ENCODE measurements around the gene CHIC2. TPM values are rescaled to one million over a fixed set of nuclear protein-coding genes. Genes with fewer than 3 reads are reported as not detected.

Gene CHIC2
- polyA plus RNA-seq, 4 donors, result 12.5 to 26.2 (median 19.8) TPM

DNA sequence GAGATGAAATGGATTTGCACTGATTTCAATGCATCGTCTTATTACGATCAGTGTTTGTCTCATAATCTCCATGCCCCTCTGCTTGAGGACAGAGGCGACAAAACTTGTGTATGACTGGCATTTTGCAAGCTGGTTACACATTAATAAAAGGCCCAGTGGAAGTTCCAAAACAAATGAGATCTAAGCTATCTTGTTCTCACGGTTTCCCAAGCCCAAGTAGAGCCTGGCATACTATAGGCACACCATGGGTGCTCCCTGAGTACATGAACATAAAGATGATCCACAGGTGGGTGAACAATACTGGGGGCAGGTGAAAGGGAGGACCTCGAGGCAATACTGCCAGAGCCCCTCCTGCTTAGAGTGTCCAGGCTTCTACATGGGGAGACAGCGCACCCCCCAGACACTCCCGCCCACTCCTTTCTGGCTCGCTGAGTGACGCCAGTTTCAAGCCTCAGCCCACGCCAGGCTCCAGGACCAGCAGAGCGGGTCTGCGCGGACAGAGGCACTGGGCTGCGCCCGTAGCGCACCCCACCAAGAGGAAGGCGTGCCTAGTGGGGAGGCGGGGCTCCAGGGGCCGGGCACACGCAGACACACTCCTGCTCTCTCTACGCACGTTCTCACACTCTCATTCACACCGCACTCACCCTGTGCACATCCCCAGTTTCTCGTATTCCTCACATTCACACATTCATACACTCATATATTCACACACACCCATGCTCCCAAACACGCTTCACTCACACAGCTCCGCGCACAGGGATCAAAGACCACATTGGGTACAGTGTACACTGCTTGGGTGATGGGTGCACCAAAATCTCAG is 26.6 kb upstream of the CHIC2 start:
- H3K9me3 ChIP-seq (ENCODE audit: control insufficient read depth in 2 of 2, insufficient read depth in 1 of 2, low read depth in 1 of 2, low read length in 1 of 2), result no peaks in the 10 kb centered on the region
- 9 to 18% (median 14%) methylated on average over 26 to 27 of the region's 27 CpGs for WGBS, 3 donors
- no peak for FAIRE-seq
- no peak overlapping the region for H3K27ac ChIP-seq (ENCODE audit: low read depth in 1 of 3, low read length in 2 of 3)
- H3K4me1 ChIP-seq (ENCODE audit: control insufficient read depth in 3 of 3, insufficient read depth in 2 of 3, low read depth in 1 of 3, low read length in 2 of 3), result peaks cover 2 to 26% (median 3%) of the 10 kb centered on the region in 3 donors
- H3K4me3 ChIP-seq (ENCODE audit: low read depth in 1 of 3, low read length in 3 of 3), result peak overlapping the region in 2 of 3 donors; percentile 24 to 50
- H3K27me3 ChIP-seq (ENCODE audit: control insufficient read depth in 3 of 3, insufficient read depth in 3 of 3, low read length in 3 of 3), result peaks cover 0 to 67% (median 23%) of the 10 kb centered on the region in 3 donors
- H3K36me3 ChIP-seq (ENCODE audit: control insufficient read depth in 3 of 3, insufficient read depth in 2 of 3, low read depth in 1 of 3, low read length in 3 of 3), result no peaks in the 10 kb centered on the region
- DNase-seq, result peak; percentile 21 to 55

DNA sequence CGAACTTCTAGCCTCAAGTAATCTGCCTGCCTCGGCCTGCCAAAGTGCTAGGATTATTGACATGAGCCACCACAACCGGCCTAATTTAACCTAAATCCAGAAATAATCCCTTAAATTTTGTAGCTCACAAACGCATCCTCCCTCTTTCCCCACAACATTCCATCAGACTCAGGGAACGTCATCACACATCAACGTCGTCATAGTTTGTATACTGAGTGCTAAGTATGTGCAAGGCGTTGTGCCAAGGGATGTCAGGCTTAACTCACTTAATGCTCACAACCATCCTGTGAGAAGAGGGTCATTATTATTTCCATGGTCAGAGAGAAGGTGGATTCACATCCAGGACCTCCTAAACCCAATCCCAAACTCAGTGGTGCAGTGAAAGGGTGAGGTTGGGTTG is 26.0 kb upstream of the CHIC2 start:
- peaks cover 2 to 26% (median 3%) of the 10 kb centered on the region in 3 donors for H3K4me1 ChIP-seq (ENCODE audit: control insufficient read depth in 3 of 3, insufficient read depth in 2 of 3, low read depth in 1 of 3, low read length in 2 of 3)
- H3K4me3 ChIP-seq (ENCODE audit: low read depth in 1 of 3, low read length in 3 of 3), result no peak overlapping the region
- no peak overlapping the region for H3K27ac ChIP-seq (ENCODE audit: low read depth in 1 of 3, low read length in 2 of 3)
- DNase-seq (no peak), FAIRE-seq (no peak)
- H3K27me3 ChIP-seq (ENCODE audit: control insufficient read depth in 3 of 3, insufficient read depth in 3 of 3, low read length in 3 of 3), result peaks cover 0 to 61% (median 21%) of the 10 kb centered on the region in 3 donors
- no peaks in the 10 kb centered on the region for H3K36me3 ChIP-seq (ENCODE audit: control insufficient read depth in 3 of 3, insufficient read depth in 2 of 3, low read depth in 1 of 3, low read length in 3 of 3)
- no peaks in the 10 kb centered on the region for H3K9me3 ChIP-seq (ENCODE audit: control insufficient read depth in 2 of 2, insufficient read depth in 1 of 2, low read depth in 1 of 2, low read length in 1 of 2)
- WGBS, 3 donors, result 77 to 88% (median 77%) methylated on average over 8 of the region's 8 CpGs

DNA sequence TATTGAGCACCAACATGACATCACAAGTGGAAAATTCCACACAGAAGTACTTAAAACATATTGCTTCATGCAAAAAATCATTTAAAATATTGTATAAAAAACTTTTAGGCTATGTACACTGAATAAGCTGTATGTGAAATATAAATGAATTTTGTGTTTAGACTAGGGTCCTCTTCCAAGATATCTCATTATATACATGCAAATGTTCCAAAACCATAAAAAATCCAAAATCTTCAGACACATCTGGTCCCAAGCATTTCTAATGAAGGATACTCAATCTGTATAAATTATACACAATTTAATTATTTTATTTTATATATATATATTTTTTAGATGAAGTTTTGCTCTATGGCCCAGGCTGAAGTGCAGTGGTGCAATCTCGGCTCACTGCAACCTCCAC is 25.5 kb upstream of the CHIC2 start:
- peaks cover 0 to 56% (median 19%) of the 10 kb centered on the region in 3 donors for H3K27me3 ChIP-seq (ENCODE audit: control insufficient read depth in 3 of 3, insufficient read depth in 3 of 3, low read length in 3 of 3)
- no peak for FAIRE-seq

DNA sequence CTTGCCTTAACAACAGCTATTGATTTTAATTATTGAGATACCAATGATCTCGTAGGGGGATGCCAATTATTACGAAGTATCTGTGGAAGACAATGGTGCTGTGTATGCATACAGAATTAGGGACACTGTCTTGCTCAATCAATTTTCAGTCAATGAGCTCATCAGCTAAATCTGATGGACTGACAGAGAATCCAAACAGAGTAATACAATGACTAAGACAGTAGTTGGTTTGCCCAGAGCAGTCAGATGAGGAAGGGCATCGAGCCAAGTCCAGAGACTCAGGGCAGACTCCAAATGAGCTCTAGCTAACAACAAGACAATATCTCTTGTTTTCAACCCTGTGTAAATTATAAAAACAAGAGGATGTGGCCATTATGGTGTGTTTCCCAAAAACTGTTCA is 20.9 kb upstream of the CHIC2 start:
- H3K4me3 ChIP-seq (ENCODE audit: low read depth in 1 of 3, low read length in 3 of 3), result no peak overlapping the region
- DNase-seq, result no peak
- H3K9me3 ChIP-seq (ENCODE audit: control insufficient read depth in 2 of 2, insufficient read depth in 1 of 2, low read depth in 1 of 2, low read length in 1 of 2), result no peaks in the 10 kb centered on the region
- 57 to 85% (median 62%) methylated on average over 3 of the region's 3 CpGs for WGBS, 3 donors
- peaks cover 0 to 13% (median 3%) of the 10 kb centered on the region in 3 donors for H3K27me3 ChIP-seq (ENCODE audit: control insufficient read depth in 3 of 3, insufficient read depth in 3 of 3, low read length in 3 of 3)
- no peaks in the 10 kb centered on the region for H3K36me3 ChIP-seq (ENCODE audit: control insufficient read depth in 3 of 3, insufficient read depth in 2 of 3, low read depth in 1 of 3, low read length in 3 of 3)
- H3K27ac ChIP-seq (ENCODE audit: low read depth in 1 of 3, low read length in 2 of 3), result no peak overlapping the region
- no peaks in the 10 kb centered on the region for H3K4me1 ChIP-seq (ENCODE audit: control insufficient read depth in 3 of 3, insufficient read depth in 2 of 3, low read depth in 1 of 3, low read length in 2 of 3)
- FAIRE-seq, result no peak

More for the DNA sequence above, 25.5 kb upstream of the CHIC2 start:
- no peak overlapping the region for H3K27ac ChIP-seq (ENCODE audit: low read depth in 1 of 3, low read length in 2 of 3)
- DNase-seq, result no peak
- no peak overlapping the region for H3K4me3 ChIP-seq (ENCODE audit: low read depth in 1 of 3, low read length in 3 of 3)
- no peaks in the 10 kb centered on the region for H3K9me3 ChIP-seq (ENCODE audit: control insufficient read depth in 2 of 2, insufficient read depth in 1 of 2, low read depth in 1 of 2, low read length in 1 of 2)
- WGBS, 3 donors, result 96 to 100% (median 100%) methylated on average over 1 of the region's 1 CpG
- no peaks in the 10 kb centered on the region for H3K36me3 ChIP-seq (ENCODE audit: control insufficient read depth in 3 of 3, insufficient read depth in 2 of 3, low read depth in 1 of 3, low read length in 3 of 3)
- peaks cover 2 to 26% (median 3%) of the 10 kb centered on the region in 3 donors for H3K4me1 ChIP-seq (ENCODE audit: control insufficient read depth in 3 of 3, insufficient read depth in 2 of 3, low read depth in 1 of 3, low read length in 2 of 3)

DNA sequence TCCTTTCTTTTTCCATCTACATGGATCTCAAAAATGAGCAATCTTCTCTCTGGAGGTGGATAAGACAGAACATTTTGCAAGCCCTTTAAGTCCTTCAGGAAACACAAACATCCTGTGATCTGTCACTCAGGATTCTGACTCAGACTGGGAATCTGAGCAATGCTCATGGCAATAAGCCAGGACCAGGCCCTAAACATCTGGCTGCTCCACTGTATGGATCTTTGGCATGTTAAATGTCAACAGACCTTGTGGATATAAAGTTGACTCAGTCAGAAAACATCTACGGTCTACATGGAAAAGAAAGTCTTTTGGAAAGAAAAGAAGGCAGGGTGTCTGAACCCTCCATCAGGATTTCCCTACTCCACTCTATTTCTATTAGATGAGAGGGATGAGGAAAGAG is 17.8 kb upstream of the CHIC2 start:
- peaks cover 0 to 4% (median 0%) of the 10 kb centered on the region in 3 donors for H3K27me3 ChIP-seq (ENCODE audit: control insufficient read depth in 3 of 3, insufficient read depth in 3 of 3, low read length in 3 of 3)
- DNase-seq (peak; percentile 31 to 37), FAIRE-seq (no peak)
- no peaks in the 10 kb centered on the region for H3K36me3 ChIP-seq (ENCODE audit: control insufficient read depth in 3 of 3, insufficient read depth in 2 of 3, low read depth in 1 of 3, low read length in 3 of 3)
- no peaks in the 10 kb centered on the region for H3K4me1 ChIP-seq (ENCODE audit: control insufficient read depth in 3 of 3, insufficient read depth in 2 of 3, low read depth in 1 of 3, low read length in 2 of 3)
- WGBS, 3 donors, result 16 to 47% (median 34%) methylated on average over 1 of the region's 1 CpG
- no peaks in the 10 kb centered on the region for H3K9me3 ChIP-seq (ENCODE audit: control insufficient read depth in 2 of 2, insufficient read depth in 1 of 2, low read depth in 1 of 2, low read length in 1 of 2)
- no peak overlapping the region for H3K4me3 ChIP-seq (ENCODE audit: low read depth in 1 of 3, low read length in 3 of 3)
- no peak overlapping the region for H3K27ac ChIP-seq (ENCODE audit: low read depth in 1 of 3, low read length in 2 of 3)

DNA sequence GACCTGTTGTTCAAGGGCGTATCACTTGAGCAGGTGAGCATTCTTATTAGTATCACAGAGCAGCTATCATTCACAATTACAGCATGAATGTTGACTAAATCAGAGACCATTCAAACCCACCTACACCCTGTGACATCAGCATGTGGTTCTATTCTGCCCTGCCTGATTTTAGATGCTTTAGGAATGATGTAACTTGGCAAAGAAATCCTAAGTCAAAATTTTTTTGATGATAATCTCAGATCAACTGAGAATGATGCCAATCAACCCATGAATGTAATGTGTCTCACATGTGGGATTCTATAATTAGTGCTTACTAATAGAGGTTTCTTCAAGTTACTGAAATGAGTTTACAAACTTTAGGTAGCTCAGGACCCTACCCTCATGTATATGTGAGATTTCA is 13.4 kb upstream of the CHIC2 start:
- DNase-seq, result no peak
- Histone ChIP-seq H3K27me3 (ENCODE audit: control insufficient read depth in 3 of 3, insufficient read depth in 3 of 3, low read length in 3 of 3) (no peaks in the 10 kb centered on the region), H3K4me1 (ENCODE audit: control insufficient read depth in 3 of 3, insufficient read depth in 2 of 3, low read depth in 1 of 3, low read length in 2 of 3) (no peaks in the 10 kb centered on the region), H3K36me3 (ENCODE audit: control insufficient read depth in 3 of 3, insufficient read depth in 2 of 3, low read depth in 1 of 3, low read length in 3 of 3) (no peaks in the 10 kb centered on the region), H3K9me3 (ENCODE audit: control insufficient read depth in 2 of 2, insufficient read depth in 1 of 2, low read depth in 1 of 2, low read length in 1 of 2) (no peaks in the 10 kb centered on the region), H3K27ac (ENCODE audit: low read depth in 1 of 3, low read length in 2 of 3) (no peak overlapping the region), H3K4me3 (ENCODE audit: low read depth in 1 of 3, low read length in 3 of 3) (no peak overlapping the region)
- 85 to 91% (median 91%) methylated on average over 1 of the region's 1 CpG for WGBS, 3 donors
- no peak for FAIRE-seq

DNA sequence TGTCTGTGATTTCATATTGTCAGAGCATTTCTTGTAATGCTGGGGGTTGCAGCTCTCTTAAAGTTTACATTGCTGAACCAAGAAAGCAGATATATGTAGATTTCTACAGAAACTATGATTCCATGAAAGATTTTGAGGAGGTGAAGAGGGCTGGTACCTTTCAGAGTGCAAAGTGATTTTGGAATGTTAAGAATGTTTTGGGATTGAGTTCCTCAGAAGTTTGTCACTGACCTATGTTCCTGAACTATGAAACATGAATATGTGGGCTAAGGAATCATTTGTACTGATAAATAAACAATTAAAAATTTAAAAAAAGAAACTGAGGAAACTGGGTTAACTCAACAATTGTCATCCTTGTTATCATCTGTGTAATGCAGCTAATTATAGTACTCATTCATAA is 12.3 kb upstream of the CHIC2 start:
- Histone ChIP-seq H3K9me3 (ENCODE audit: control insufficient read depth in 2 of 2, insufficient read depth in 1 of 2, low read depth in 1 of 2, low read length in 1 of 2) (no peaks in the 10 kb centered on the region), H3K27me3 (ENCODE audit: control insufficient read depth in 3 of 3, insufficient read depth in 3 of 3, low read length in 3 of 3) (no peaks in the 10 kb centered on the region), H3K36me3 (ENCODE audit: control insufficient read depth in 3 of 3, insufficient read depth in 2 of 3, low read depth in 1 of 3, low read length in 3 of 3) (no peaks in the 10 kb centered on the region), H3K4me1 (ENCODE audit: control insufficient read depth in 3 of 3, insufficient read depth in 2 of 3, low read depth in 1 of 3, low read length in 2 of 3) (no peaks in the 10 kb centered on the region), H3K27ac (ENCODE audit: low read depth in 1 of 3, low read length in 2 of 3) (no peak overlapping the region), H3K4me3 (ENCODE audit: low read depth in 1 of 3, low read length in 3 of 3) (no peak overlapping the region)
- no peak for DNase-seq
- no peak for FAIRE-seq

DNA sequence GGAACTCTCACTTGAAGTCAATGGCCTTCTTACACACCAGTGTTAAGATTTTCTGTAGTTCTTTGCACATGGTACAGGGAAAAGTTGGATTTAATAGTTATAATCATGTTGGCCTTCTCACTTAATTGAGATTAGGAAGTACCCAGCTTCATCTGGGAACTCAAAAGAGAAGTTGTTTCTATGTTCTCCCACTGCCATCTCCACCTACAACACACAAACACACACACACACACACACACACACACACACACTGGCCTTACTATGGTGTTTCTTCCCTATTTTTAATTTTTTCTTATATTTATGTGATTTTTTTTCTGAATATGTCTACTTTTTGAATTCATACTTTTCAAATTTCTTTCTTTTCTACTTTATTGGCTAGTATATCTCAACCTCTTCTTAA is 10.0 kb upstream of the CHIC2 start:
- Histone ChIP-seq H3K27ac (ENCODE audit: low read depth in 1 of 3, low read length in 2 of 3) (no peak overlapping the region), H3K4me1 (ENCODE audit: control insufficient read depth in 3 of 3, insufficient read depth in 2 of 3, low read depth in 1 of 3, low read length in 2 of 3) (no peaks in the 10 kb centered on the region), H3K36me3 (ENCODE audit: control insufficient read depth in 3 of 3, insufficient read depth in 2 of 3, low read depth in 1 of 3, low read length in 3 of 3) (no peaks in the 10 kb centered on the region), H3K4me3 (ENCODE audit: low read depth in 1 of 3, low read length in 3 of 3) (no peak overlapping the region), H3K9me3 (ENCODE audit: control insufficient read depth in 2 of 2, insufficient read depth in 1 of 2, low read depth in 1 of 2, low read length in 1 of 2) (no peaks in the 10 kb centered on the region), H3K27me3 (ENCODE audit: control insufficient read depth in 3 of 3, insufficient read depth in 3 of 3, low read length in 3 of 3) (no peaks in the 10 kb centered on the region)
- FAIRE-seq (no peak), DNase-seq (no peak)
